Esophagus muscularis mucosa (tissue), 4 donors: ENCODE data around the gene ATP5PO.

ENCODE experiments used
- CTCF ChIP-seq, 3 experiments: fragments of 200-600 bp in 2 of 3; fragments of 450-650 bp in 1 of 3; sonication (generic) in 2 of 3; IDR thresholded peaks; one replicate each; pipeline ENCODE4 v1.5.1; 2017 to 2019; ENCODE audit warnings: antibody characterized with exemption in 3 of 3, mild to moderate bottlenecking in 2 of 3, moderate library complexity in 1 of 3
- EP300 ChIP-seq: sonication (generic); formaldehyde crosslinking; IDR thresholded peaks from one replicate; pipeline ENCODE4 v1.6.1; 2017; ENCODE audit warnings: antibody characterized with exemption
- POLR2A ChIP-seq: fragments of 450-650 bp; IDR thresholded peaks from one replicate; pipeline ENCODE4 v1.6.1; 2017; ENCODE audit warnings: antibody characterized with exemption, moderate library complexity, mild to moderate bottlenecking, low read depth
- POLR2AphosphoS5 ChIP-seq, 2 donors: sonication (generic); formaldehyde crosslinking; IDR thresholded peaks; one replicate each; pipeline ENCODE4 v1.6.1; 2017; ENCODE audit warnings: antibody characterized with exemption in 2 of 2

- no peak for TF ChIP-seq POLR2A
- no peak for TF ChIP-seq POLR2AphosphoS5 (IDR thresholded peaks at IDR 0.05)
- TF ChIP-seq CTCF (IDR thresholded peaks at IDR 0.05), result no peak
- TF ChIP-seq EP300, result no peak
Observed at GRCh38 chr21:33937931-33938339, 22.3 kb upstream of the ATP5PO start.
